ENCODE data around the gene NET1.
"Not testable (repeated sequence)": the region's sequence is repeated elsewhere in the genome, so short reads cannot be mapped to it uniquely, and the experiment has no call there.

The NET1 gene

DNA sequence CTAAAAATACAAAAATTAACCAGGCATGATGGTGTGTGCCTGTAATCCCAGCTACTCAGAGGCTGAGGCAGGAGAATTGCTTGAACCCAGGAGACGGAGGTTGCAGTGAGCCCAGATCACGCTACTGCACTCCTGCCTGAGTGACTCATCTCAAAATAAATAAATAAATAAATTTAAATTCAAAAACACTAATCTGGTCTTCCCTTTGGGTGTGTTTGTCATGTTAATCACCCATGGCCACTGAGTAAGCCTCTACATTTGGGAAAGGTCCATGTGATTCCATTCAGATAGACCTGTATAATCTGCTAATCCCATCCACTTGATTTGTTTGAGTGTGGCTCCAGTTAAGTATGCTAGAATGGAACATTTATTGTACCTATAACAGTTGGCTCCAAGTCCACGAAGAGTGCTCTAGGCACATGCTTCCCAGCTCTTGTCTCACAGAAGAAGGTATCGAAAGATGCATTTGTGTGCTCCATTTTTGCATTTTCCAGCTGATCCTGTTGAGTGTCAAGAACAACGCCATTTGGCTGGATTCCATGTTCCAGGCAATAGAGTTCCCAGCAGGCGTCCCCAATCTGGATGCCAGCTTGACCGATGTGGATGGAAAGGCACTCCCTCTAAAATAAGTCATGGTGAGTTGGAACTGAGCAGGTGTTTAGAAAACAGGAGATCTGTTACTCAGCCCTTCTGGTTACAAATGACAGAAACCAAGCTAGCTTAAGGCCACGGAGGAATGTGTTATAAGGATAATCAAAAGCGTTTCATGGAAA is 11.7 kb upstream of the NET1 start:
- Histone ChIP-seq H3K9me3 (ENCODE audit: insufficient read depth, low read length) (no peaks in the 10 kb centered on the region), H4K20me1 (ENCODE audit: insufficient read depth, low read length) (no peaks in the 10 kb centered on the region), H3K4me1 (ENCODE audit: low read length) (no peaks in the 10 kb centered on the region), H3K79me2 (ENCODE audit: low read length) (no peaks in the 10 kb centered on the region), H3K4me3 (ENCODE audit: low read length) (no peak overlapping the region), H3K27me3 (ENCODE audit: low read depth, low read length) (no peaks in the 10 kb centered on the region), H3K27ac (ENCODE audit: low read length) (no peak overlapping the region), H3K4me2 (ENCODE audit: low read length) (no peak overlapping the region), H3K9ac (ENCODE audit: low read length) (no peak overlapping the region), H2AFZ (ENCODE audit: low read depth, low read length) (no peak overlapping the region), H3K36me3 (replicated peaks; ENCODE audit: low read depth, low read length) (no peaks in the 10 kb centered on the region)
- TF ChIP-seq, protein P1, sequence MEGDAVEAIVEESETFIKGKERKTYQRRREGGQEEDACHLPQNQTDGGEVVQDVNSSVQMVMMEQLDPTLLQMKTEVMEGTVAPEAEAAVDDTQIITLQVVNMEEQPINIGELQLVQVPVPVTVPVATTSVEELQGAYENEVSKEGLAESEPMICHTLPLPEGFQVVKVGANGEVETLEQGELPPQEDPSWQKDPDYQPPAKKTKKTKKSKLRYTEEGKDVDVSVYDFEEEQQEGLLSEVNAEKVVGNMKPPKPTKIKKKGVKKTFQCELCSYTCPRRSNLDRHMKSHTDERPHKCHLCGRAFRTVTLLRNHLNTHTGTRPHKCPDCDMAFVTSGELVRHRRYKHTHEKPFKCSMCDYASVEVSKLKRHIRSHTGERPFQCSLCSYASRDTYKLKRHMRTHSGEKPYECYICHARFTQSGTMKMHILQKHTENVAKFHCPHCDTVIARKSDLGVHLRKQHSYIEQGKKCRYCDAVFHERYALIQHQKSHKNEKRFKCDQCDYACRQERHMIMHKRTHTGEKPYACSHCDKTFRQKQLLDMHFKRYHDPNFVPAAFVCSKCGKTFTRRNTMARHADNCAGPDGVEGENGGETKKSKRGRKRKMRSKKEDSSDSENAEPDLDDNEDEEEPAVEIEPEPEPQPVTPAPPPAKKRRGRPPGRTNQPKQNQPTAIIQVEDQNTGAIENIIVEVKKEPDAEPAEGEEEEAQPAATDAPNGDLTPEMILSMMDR (IDR thresholded peaks at IDR 0.05; ENCODE audit: low read depth, low read length), result no peak
- no peak for TF ChIP-seq EZH2phosphoT487 (IDR thresholded peaks at IDR 0.05; ENCODE audit: low read depth)

DNA sequence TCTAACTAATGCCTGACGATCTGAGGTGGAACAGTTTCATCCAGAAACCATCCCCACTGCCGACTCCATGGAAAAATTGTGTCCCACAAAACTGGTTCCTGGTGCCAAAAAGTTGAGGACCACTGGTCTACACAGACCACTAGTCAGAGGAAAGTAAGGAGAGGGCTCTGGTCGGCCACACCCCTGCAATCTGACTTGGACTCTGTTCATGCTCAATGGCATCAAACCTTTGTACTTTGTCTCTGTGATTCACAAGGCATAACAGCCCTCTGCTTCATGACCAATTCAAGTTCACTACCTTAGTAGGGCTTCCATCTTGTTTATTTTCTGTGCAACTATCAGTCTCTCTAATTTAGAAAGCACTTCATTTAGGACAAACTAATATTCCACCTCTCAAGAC is 9.6 kb upstream of the NET1 start:
- no peak overlapping the region for H3K4me3 ChIP-seq (ENCODE audit: low read length)
- no peaks in the 10 kb centered on the region for H3K36me3 ChIP-seq (replicated peaks; ENCODE audit: low read depth, low read length)
- no peak for TF ChIP-seq EZH2phosphoT487 (IDR thresholded peaks at IDR 0.05; ENCODE audit: low read depth)
- TF ChIP-seq, protein P1 (IDR thresholded peaks at IDR 0.05; ENCODE audit: low read depth, low read length), result no peak
- H4K20me1 ChIP-seq (ENCODE audit: insufficient read depth, low read length), result no peaks in the 10 kb centered on the region
- no peak overlapping the region for H3K9ac ChIP-seq (ENCODE audit: low read length)
- no peaks in the 10 kb centered on the region for H3K79me2 ChIP-seq (ENCODE audit: low read length)
- H3K4me2 ChIP-seq (ENCODE audit: low read length), result no peak overlapping the region
- H3K27me3 ChIP-seq (ENCODE audit: low read depth, low read length), result no peaks in the 10 kb centered on the region
- H2AFZ ChIP-seq (ENCODE audit: low read depth, low read length), result no peak overlapping the region
- H3K27ac ChIP-seq (ENCODE audit: low read length), result no peak overlapping the region
- no peaks in the 10 kb centered on the region for H3K4me1 ChIP-seq (ENCODE audit: low read length)
- no peaks in the 10 kb centered on the region for H3K9me3 ChIP-seq (ENCODE audit: insufficient read depth, low read length)

DNA sequence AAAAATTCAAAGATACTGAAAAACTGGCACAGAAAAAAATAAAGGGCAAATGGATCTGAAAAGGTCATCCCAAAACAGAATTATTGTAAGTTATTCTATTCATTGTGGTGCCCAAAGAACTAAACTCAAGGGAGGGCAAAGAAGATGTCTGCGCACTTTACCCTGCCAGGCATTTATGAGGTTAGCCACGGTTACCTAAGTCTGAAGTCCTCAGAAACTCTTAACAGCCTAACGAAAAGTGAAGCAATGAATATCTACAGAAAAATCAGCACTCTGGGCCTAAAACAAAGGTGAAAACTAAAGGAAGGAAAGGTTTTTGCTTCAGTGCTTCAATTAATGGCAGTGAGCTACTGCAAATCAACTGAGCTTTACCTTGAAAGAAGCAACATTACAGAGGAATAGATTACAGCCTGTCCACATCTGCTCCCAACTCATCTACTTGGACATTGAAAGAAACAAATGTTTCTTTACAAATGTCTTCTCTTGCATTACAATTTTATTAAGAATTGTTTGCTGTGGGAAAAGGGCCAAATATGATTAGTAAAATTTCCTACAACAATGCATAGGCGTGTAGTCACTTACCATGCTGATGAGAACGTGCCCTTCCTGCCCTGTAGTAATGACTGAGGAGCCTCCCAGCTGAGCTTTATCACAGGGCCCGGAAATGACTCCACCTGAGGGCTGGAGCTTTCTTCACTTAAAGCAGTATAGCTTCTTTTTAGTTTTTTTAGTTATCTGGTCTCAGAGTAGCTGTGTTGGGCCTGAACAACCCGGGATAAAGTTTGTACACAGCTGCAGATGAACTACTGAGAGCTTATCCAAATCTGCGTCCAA is 7.9 kb upstream of the NET1 start, which contains the start of gene TUBAL3:
Gene TUBAL3 (minus strand): TSS at position 621 of the 834 bp plus-strand sequence. CDS start 36 bp downstream, at position 585.
- no peaks in the 10 kb centered on the region for H3K4me1 ChIP-seq (ENCODE audit: low read length)
- H3K27me3 ChIP-seq (ENCODE audit: low read depth, low read length), result no peaks in the 10 kb centered on the region
- no peak within 1 kb of the TSS for H3K4me3 ChIP-seq (ENCODE audit: low read length)
- no peaks in the 10 kb centered on the region for H3K9me3 ChIP-seq (ENCODE audit: insufficient read depth, low read length)
- no peaks in the 10 kb centered on the region for H3K79me2 ChIP-seq (ENCODE audit: low read length)
- no peak within 1 kb of the TSS for H3K27ac ChIP-seq (ENCODE audit: low read length)
- H3K4me2 ChIP-seq (ENCODE audit: low read length), result no peak within 1 kb of the TSS
- no peaks in the 10 kb centered on the region for H4K20me1 ChIP-seq (ENCODE audit: insufficient read depth, low read length)
- no peaks in the 10 kb centered on the region for H3K36me3 ChIP-seq (replicated peaks; ENCODE audit: low read depth, low read length)
- TF ChIP-seq, protein P1 (IDR thresholded peaks at IDR 0.05; ENCODE audit: low read depth, low read length), result no peak
- no peak for TF ChIP-seq EZH2phosphoT487 (IDR thresholded peaks at IDR 0.05; ENCODE audit: low read depth)
- no peak within 1 kb of the TSS for H2AFZ ChIP-seq (ENCODE audit: low read depth, low read length)
- no peak within 1 kb of the TSS for H3K9ac ChIP-seq (ENCODE audit: low read length)

DNA sequence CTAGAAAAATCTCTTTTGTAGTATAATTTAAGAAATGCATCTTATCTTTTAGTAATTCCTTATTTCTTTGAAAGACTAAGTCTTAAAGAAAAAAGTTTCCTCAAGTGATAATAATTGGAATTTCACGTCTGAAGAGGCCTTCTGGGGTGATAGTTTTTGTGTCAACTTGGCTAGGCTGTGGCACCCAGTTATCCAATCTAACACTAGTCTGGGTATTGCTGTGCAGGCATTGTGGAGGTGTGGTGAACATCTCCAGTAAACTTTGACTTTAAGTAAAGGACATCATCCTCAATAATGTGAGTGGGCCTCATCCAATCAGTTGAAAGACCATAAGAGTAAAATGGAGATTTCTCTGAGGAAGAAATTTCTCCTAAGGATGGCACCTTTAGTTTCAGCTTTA is 5.4 kb upstream of the NET1 start:
- H3K36me3 ChIP-seq (replicated peaks; ENCODE audit: low read depth, low read length), result no peaks in the 10 kb centered on the region
- no peak overlapping the region for H3K9ac ChIP-seq (ENCODE audit: low read length)
- no peak overlapping the region for H3K4me3 ChIP-seq (ENCODE audit: low read length)
- no peak for TF ChIP-seq EZH2phosphoT487 (IDR thresholded peaks at IDR 0.05; ENCODE audit: low read depth)
- TF ChIP-seq, protein P1 (IDR thresholded peaks at IDR 0.05; ENCODE audit: low read depth, low read length), result no peak
- 0 out of 2 replicates have a peak, but pooled peaks cover 2% of the 10 kb centered on the region for H3K4me1 ChIP-seq (ENCODE audit: low read length)
- no peak overlapping the region for H3K4me2 ChIP-seq (ENCODE audit: low read length)
- no peaks in the 10 kb centered on the region for H3K9me3 ChIP-seq (ENCODE audit: insufficient read depth, low read length)
- H4K20me1 ChIP-seq (ENCODE audit: insufficient read depth, low read length), result no peaks in the 10 kb centered on the region
- no peak overlapping the region for H3K27ac ChIP-seq (ENCODE audit: low read length)
- H3K27me3 ChIP-seq (ENCODE audit: low read depth, low read length), result no peaks in the 10 kb centered on the region
- H2AFZ ChIP-seq (ENCODE audit: low read depth, low read length), result no peak overlapping the region
- H3K79me2 ChIP-seq (ENCODE audit: low read length), result no peaks in the 10 kb centered on the region

DNA sequence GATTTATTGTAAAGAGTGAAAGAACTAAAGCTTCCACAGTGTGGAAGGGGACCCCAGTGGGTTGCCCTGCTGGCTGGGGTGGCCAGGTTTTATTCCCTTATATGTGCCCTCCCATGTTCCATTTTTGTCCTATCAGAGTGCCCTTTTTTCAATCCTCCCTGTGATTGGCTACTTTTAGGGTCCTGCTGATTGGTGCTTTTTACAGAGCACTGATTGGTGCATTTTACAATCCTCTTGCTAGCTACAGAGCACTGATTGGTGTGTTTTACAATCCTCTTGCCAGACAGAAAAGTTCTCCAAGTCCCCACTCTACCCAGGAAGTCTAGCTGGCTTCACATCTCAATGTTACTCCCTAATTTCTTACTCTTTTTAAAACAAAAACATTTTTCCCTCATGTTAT is 1.6 kb upstream of the NET1 start:
- H3K9ac ChIP-seq (ENCODE audit: low read length); H3K27ac ChIP-seq (ENCODE audit: low read length); H2AFZ ChIP-seq (ENCODE audit: low read depth, low read length); H4K20me1 ChIP-seq (ENCODE audit: insufficient read depth, low read length); H3K36me3 ChIP-seq (replicated peaks; ENCODE audit: low read depth, low read length); H3K9me3 ChIP-seq (ENCODE audit: insufficient read depth, low read length); H3K4me1 ChIP-seq (ENCODE audit: low read length); H3K4me3 ChIP-seq (ENCODE audit: low read length); H3K27me3 ChIP-seq (ENCODE audit: low read depth, low read length); H3K4me2 ChIP-seq (ENCODE audit: low read length): not testable (repeated sequence)
- H3K79me2 ChIP-seq (ENCODE audit: low read length), result peaks cover 31% of the 10 kb centered on the region
